Activated T-cell treated with anti-CD3 and anti-CD28 coated beads for 24 hours (primary cell): ENCODE data around the gene LHPP.

Source experiments
- DNase-seq: peaks from one replicate; pipeline ENCODE4 v3.0.0-alpha.2; 2020; ENCODE audit warnings: low read depth

Gene LHPP

DNA sequence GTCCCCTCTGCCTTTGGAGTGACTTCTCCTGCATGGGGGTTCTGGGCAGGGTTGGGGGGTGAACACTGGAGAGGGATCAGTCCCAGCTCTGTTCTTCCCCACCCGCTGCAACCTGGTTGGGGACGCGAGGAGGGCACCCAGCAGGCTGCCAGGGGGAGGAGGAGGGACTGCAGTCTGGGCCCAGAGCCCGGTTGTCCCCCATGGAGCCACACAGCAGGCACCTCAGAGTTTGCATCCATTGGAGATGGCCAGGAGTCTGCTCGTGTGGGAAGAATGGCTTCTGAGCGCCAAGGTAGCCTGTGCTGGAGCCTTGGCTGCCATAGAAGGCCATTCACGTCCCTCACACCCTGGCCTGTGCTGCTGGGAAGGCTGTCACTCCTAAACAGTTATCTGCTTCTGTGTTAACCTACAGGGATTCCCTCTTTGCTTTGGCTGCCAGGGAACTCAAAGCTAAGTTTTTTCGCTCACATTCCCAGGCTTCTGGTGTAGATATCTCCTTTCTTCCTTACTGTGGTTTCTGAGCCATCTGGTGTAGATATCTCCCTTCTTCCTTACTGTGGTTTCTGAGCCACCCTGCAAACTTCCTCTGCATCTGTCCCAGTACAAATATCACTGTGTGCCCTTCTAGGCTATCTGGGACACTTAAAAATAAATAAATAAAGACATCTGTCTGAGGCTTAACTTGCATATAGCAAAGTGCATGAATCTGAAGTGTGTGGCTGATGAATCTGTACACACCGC lies 133.7 kb downstream of the LHPP start:
- no peak for DNase-seq

DNA sequence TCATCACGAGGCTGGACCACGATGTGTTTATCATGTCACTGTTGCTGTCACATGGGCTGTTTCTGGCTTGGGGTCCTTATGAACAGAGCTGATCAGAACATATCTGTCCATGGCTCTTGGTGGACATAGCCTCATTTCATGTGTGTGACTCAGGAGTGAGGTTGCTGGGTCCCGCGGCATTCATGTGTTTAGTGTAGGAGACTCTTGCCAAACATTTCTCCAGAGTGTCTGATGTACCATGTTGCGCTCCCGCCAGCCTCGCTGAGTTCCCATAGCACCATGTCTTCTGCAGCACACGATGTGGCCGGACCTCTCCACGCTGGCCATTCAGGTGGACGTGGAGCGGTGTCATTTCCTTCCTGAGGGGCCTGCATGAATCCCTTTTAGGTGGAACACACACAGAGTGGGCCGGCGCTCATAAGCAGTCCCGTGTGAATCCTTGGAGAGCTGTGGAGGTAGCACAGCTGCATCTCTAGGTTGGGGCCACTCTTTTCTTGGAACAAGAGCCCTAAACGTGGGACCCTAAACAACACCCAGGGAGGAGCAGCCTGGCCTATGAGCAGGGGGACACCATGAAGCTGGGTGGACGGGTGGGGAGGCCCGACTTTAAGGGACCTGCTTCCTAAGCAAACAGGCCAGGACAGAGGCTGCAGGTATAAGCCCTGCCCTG lies 134.6 kb downstream of the LHPP start:
- no peak for DNase-seq

- DNase-seq: no peak
Observed at GRCh38 chr10:124596962-124597845, 135.6 kb downstream of the LHPP start.

DNA sequence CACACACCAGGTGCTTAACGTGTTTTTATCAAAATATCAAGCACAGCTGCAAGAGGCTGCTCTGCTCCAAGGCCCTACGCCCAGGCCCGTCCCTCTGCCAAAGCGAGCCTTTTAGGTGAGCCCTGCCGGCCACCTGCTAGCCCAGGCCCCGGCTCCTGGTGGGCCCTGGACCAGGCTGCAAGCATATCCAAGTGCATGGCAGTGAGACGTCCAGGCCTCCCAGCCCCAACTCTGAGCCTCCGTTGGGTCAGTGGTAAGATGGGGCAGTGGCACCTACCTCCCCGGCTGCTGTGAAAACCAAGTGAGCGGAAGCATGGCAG lies 136.2 kb downstream of the LHPP start:
- no peak for DNase-seq

DNA sequence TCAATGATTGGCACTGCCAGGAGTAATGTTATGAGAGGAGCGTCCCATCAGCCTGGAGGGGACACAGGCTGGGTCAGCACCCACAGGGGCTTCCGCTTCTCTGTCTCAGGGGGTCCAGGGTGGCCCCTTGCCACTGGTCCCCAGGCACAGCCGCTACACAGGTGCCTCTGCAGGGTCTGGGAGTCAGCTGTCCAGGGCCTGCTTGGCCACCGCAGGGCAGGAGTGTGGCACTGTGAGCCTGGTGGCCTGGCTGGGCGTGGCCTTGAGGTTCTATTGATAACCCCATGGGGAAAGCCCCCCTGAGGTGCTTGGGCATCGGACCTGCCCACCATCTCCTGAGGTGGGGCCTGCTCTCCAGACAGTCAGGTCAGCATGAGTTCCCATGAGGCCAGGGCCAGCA lies 136.6 kb downstream of the LHPP start:
- no peak for DNase-seq

DNA sequence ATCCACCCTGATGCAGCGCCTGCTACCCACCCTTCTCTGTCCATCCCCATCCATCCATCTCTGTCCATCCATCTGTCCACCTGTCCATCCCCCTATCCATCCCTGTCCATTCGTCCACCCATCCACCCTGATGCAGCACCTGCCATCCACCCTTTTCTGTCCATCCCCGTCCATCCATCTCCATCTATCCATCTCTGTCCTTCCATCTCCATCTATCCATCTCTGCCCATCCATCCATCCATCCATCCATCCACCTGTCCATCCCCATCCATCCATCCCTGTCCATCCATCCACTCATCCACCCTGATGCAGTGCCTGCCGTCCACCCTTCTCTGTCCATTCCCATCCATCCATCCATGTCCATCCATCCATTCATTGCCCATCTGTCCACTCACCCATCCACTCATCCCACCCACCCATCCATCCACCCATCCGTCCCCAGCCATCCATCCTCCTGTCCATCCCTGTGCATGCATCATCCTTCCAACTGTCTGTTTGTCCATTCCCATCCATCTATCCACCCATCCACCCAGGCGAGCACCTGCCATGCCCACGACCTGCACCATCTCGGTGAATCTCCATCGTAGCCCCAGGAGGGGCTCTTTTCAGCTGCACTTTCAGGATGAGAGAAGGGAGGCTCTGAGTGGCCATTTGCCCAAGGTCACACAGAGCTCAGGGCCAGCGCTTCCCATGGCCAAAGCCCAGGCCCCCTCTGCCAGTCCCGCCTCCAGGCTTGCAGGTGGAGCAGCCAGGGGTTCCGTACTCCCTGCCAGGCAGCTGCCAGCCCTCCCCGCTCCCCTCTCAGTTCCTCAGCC lies 137.4 kb downstream of the LHPP start:
- no peak for DNase-seq

DNA sequence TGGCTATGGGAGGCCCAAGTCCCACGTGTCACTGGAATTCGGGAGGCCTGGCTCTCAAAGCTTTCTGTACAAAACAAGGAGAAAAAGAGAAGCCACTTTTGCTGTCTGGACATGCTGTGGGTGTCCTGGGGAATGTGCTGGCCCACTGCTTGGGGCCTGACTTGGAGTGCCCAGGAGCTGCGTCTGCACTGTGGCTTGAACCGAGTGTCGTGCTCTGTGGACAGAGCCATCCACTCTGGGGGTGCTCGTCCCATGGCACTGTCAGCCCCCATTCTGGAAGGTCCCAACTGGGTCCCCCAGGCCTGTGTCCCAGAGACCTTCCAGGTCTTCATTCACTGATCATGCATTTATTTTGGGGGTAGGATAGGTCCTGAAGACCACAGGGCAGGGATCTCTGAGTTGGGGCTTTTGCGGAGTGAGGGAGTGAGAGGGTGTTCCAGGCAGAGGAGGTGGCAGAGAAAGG lies 138.0 kb downstream of the LHPP start:
- DNase-seq: no peak

GRCh38 chr10:124600051-124600880 lies 138.6 kb downstream of the LHPP start:
- DNase-seq: no peak

GRCh38 chr10:124601016-124601415 lies 139.4 kb downstream of the LHPP start:
- no peak for DNase-seq

DNA sequence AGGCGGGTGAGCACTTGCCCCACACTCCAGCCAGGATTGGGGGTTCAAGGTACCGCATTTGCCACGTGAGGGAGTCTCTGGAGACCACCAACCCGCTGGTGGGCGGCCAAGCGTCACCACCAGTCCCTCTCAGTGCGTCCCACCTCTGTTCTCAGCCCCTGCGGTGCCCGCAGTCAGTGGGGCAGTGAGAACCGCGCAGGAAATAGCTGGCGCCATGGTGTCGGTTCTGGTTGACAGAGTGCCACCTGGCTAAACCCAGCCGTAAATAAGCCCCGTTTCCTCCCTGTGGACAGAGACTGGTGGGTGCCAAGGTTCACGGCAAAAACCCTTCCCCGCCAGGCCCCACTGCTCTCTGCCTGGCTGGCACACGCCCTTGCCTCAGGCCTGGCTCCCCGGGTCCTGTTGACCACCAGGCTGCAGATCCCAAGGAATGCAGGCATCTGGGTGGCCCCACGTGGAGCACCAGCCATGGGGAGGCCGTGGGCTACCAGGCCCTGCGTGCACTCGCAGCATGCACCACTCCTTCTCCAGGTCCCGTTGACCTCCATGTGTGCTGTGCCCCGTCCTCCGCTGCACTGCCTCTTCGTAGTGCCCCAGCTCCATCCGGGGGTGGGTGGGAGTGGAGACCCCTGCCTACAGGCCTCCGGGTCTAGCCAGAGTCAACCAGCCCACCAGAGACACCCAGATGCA lies 140.0 kb downstream of the LHPP start:
- no peak for DNase-seq

DNA sequence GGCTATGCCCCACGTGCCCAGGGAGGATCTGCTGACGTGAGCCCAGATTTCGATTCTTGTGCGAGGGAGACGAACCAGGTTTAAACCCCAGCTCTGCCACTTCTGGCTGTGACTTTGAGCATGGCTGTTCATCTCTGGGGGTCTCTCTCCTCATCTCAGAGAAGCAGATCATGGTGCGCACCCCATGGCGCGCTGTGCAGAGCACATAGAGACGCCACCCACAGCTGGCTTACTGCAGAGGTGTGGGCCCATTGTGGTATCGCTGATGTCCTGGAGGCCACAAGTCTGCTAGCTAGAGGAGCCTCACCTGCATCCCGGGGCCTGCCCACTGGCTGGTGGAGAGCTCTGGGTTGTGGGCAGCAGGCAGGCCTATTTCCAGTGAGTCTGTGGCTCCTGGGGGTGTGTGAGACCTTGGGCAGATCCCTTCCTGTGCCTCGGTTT lies 140.5 kb downstream of the LHPP start:
- DNase-seq: no peak

GRCh38 chr10:124602646-124603365 lies 141.2 kb downstream of the LHPP start:
- DNase-seq: no peak

DNA sequence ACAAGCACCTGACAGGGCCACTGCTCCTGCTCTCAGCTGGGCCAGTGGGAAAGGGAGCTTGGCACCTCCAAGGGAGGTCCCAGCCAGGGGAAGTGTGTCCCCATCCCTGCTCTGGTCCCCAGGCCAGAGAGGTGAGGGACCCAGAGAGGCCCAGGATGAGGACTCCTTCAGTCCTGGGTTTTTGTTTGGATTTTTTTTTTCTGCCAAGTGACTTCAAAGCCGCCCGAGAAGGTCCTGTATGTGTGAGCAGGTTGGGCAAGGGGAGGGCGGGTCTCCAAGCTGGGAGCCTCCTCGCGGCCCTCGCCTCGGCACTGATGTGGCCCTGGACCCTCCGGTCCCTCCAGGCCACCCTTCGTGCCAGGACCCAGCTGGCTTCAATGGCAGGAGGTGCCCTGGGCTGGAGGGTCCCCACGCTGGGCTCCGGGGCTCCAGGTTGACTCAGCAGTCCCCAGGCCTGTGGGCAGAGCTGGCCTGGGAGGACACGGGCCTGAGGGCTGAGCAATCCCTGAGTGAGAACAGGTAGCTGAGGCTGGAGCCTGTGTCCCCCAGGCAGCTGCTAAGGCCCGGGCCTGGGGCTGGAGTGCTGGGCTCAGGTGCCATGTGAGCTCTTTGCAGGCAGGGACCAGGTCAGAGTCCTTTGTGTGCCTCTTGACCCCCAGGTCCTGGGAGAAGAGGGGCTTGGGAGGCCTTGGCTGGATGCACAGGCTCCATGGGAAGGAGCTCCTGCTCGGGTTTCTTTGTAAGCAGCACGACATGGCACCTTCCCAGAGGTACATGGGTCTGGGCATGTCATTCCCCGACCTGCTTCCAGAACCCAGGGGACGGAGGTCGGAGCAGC lies 142.0 kb downstream of the LHPP start:
- no peak for DNase-seq

- DNase-seq: no peak
Observed at GRCh38 chr10:124604214-124605000, 142.8 kb downstream of the LHPP start.

- DNase-seq: no peak
Observed at GRCh38 chr10:124605001-124605370, 143.4 kb downstream of the LHPP start.

DNA sequence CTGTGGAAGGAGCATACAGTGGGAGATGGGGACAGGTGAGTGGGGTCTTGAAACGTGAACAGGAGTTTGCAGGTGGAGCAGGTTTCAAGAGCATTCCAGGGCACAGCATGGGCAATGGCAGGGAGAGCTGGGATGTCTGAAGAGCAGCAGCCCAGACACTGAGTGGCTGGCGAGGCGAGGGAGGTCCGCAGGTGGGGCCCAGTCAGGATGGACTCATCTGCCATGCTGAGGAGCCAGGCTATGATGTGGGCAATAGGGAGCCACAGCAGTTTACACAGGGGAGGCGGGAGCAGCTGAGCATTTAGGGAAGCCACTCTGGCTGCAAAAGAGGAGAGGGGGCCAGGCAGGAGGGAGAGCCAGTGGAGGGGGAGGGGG lies 143.8 kb downstream of the LHPP start:
- DNase-seq: no peak

DNA sequence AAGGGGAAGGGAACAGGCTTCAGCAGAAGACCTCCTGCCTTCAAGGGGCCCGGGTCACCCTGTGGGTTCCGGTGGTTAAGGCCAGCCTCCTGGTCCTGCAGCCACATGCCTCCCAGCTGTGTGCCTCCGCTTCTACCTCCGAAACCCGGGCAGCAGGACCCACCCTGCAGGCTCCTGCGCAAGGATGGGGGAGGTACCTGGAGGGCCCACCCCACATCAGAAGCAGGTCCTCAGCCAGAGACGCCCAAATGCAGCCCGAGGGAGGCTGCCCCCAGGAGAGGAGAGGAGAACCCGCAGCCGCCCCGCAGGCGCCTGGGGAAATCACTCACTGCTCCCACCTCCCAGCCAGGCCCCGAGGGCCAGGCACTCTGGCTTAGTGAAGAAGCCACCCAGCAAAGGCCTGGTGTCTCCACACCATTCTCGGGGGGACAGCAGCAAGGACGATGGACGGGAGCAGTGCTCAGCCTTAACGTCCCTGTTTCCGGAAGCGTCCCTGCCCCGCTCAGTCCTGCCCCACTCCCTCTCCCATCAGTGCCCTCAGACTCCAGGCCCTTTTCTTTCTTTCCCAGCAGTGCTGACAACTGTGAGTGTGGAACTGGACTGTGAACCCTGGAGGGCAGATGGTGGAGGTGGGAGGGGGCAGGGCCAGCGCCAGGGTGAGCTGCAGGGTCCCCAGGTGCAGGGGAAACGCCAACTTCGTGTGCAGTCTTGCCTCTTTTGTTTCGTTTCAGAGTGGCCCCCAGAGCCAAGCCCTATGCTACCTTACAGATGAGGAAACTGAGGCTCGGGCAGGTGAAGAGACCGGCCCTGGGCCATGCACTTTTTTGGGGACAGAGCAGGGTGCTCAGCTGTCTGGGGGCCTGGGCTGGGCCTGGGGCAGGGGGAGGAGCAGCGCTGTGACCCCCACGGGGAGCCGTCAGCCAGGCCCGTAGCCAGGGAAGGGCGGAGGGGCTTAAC lies 144.5 kb downstream of the LHPP start:
- DNase-seq: no peak
